ENCODE data around the gene KHDRBS1. TPM values are rescaled to one million over a fixed set of nuclear protein-coding genes. Genes with fewer than 3 reads are reported as not detected.

KHDRBS1 gene
- total and polyA plus RNA-seq, 2 of the 13 experiments (the other 11 are each of a cell fraction or from before 2014, with no cell fraction given), result 25.1 to 39.0 TPM

- TF ChIP-seq DPF2 (CRISPR knock-in tag; IDR thresholded peaks at IDR 0.05; ENCODE audit: borderline replicate concordance, low read depth) (no peak), ZNF382 (CRISPR knock-in tag; IDR thresholded peaks at IDR 0.05; ENCODE audit: borderline replicate concordance) (no peak), ZXDC (CRISPR knock-in tag; IDR thresholded peaks at IDR 0.05) (peak; percentile 35; the same call in 1 of the 2 replicates), ZNF329 (CRISPR knock-in tag; IDR thresholded peaks at IDR 0.05; ENCODE audit: low read depth) (peak; percentile 82; the same call in 1 of the 2 replicates), ELF3 (CRISPR knock-in tag; IDR thresholded peaks at IDR 0.05) (peak; percentile 56), SIN3B (IDR thresholded peaks at IDR 0.05; ENCODE audit: low read length) (peak; percentile 40; the same call in 1 of the 2 replicates), ZNF790 (CRISPR knock-in tag; IDR thresholded peaks at IDR 0.05; ENCODE audit: borderline replicate concordance) (no peak; the same call in 1 of the 2 replicates), SRSF4 (IDR thresholded peaks at IDR 0.05; ENCODE audit: low read depth, low read length, poor library complexity, severe bottlenecking) (no peak), MAF1 (CRISPR knock-in tag; IDR thresholded peaks at IDR 0.05; ENCODE audit: borderline replicate concordance) (no peak), E2F2 (CRISPR knock-in tag; IDR thresholded peaks at IDR 0.05; ENCODE audit: borderline replicate concordance) (peak; percentile 44; the same call in 1 of the 2 replicates), SP2 (CRISPR knock-in tag; IDR thresholded peaks at IDR 0.05) (no peak), ZSCAN31 (CRISPR knock-in tag; IDR thresholded peaks at IDR 0.05; ENCODE audit: low read depth) (peak; percentile 16; the same call in 1 of the 2 replicates), TBX3 (IDR thresholded peaks at IDR 0.05; ENCODE audit: borderline replicate concordance) (no peak), RFX1 (IDR thresholded peaks at IDR 0.05) (no peak), PREB (CRISPR knock-in tag; IDR thresholded peaks at IDR 0.05) (no peak), KLF12 (CRISPR knock-in tag; IDR thresholded peaks at IDR 0.05; ENCODE audit: borderline replicate concordance) (peak; percentile 48; the same call in 1 of the 2 replicates), ZNF580 (CRISPR knock-in tag; IDR thresholded peaks at IDR 0.05; ENCODE audit: borderline replicate concordance, low read depth) (peak; percentile 62)
- TF ChIP-seq, protein P1, sequence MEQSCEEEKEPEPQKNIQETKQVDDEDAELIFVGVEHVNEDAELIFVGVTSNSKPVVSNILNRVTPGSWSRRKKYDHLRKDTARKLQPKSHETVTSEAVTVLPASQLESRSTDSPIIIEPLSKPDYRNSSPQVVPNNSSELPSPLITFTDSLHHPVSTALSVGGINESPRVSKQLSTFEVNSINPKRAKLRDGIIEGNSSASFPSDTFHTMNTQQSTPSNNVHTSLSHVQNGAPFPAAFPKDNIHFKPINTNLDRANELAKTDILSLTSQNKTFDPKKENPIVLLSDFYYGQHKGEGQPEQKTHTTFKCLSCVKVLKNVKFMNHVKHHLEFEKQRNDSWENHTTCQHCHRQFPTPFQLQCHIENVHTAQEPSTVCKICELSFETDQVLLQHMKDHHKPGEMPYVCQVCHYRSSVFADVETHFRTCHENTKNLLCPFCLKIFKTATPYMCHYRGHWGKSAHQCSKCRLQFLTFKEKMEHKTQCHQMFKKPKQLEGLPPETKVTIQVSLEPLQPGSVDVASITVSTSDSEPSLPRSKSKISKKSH (CRISPR knock-in tag; IDR thresholded peaks at IDR 0.05; ENCODE audit: borderline replicate concordance), result peak; percentile 98
- TF ChIP-seq, protein P2, sequence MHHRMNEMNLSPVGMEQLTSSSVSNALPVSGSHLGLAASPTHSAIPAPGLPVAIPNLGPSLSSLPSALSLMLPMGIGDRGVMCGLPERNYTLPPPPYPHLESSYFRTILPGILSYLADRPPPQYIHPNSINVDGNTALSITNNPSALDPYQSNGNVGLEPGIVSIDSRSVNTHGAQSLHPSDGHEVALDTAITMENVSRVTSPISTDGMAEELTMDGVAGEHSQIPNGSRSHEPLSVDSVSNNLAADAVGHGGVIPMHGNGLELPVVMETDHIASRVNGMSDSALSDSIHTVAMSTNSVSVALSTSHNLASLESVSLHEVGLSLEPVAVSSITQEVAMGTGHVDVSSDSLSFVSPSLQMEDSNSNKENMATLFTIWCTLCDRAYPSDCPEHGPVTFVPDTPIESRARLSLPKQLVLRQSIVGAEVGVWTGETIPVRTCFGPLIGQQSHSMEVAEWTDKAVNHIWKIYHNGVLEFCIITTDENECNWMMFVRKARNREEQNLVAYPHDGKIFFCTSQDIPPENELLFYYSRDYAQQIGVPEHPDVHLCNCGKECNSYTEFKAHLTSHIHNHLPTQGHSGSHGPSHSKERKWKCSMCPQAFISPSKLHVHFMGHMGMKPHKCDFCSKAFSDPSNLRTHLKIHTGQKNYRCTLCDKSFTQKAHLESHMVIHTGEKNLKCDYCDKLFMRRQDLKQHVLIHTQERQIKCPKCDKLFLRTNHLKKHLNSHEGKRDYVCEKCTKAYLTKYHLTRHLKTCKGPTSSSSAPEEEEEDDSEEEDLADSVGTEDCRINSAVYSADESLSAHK (CRISPR knock-in tag; IDR thresholded peaks at IDR 0.05; ENCODE audit: borderline replicate concordance), result no peak
Observed at GRCh38 chr1:32013386-32014198, at the start of gene KHDRBS1 (continued).
